ENCODE measurements around the gene FLVCR2. TPM values are rescaled to one million over a fixed set of nuclear protein-coding genes. Genes with fewer than 3 reads are reported as not detected.

Gene FLVCR2
- total and polyA plus RNA-seq, 2 donors from 2014 or later, result 7.1 to 17.0 TPM

- Histone ChIP-seq H3K9me3 (ENCODE audit: control insufficient read depth in 2 of 3, insufficient read depth in 1 of 3, low read length in 3 of 3) (no peaks in the 10 kb centered on the region), H3K4me3 (ENCODE audit: low read length in 3 of 3) (no peak overlapping the region), H3K27me3 (ENCODE audit: control insufficient read depth, insufficient read depth, low read length) (no peaks in the 10 kb centered on the region), H3K36me3 (ENCODE audit: control insufficient read depth in 2 of 3, insufficient read depth in 3 of 3, low read length in 3 of 3) (peaks cover 2 to 13% (median 10%) of the 10 kb centered on the region in 3 donors), H3K27ac (ENCODE audit: low read depth in 2 of 2, low read length in 2 of 2) (no peak overlapping the region), H3K4me1 (ENCODE audit: control insufficient read depth in 2 of 3, insufficient read depth in 2 of 3, low read depth in 1 of 3, low read length in 3 of 3) (peaks cover 0 to 5% (median 3%) of the 10 kb centered on the region in 3 donors), H3K9ac (ENCODE audit: low read length in 3 of 3) (no peak overlapping the region)
- FAIRE-seq (no peak), DNase-seq (no peak)
- intact Hi-C loops (cut with DNase I), result no loop called here
- TF ChIP-seq CTCF (IDR thresholded peaks at IDR 0.05; ENCODE audit: borderline replicate concordance, extremely low read depth, insufficient read depth), result no peak
Observed at GRCh38 chr14:75655235-75655634, 76.8 kb downstream of the FLVCR2 start.

- H3K36me3 ChIP-seq (ENCODE audit: control insufficient read depth in 2 of 3, insufficient read depth in 3 of 3, low read length in 3 of 3), result peaks cover 2 to 5% (median 4%) of the 10 kb centered on the region in 3 donors
- FAIRE-seq (no peak), DNase-seq (no peak)
- TF ChIP-seq CTCF (IDR thresholded peaks at IDR 0.05; ENCODE audit: borderline replicate concordance, extremely low read depth, insufficient read depth), result no peak
- H3K9ac ChIP-seq (ENCODE audit: low read length in 3 of 3), result no peak overlapping the region
- intact Hi-C loops (cut with DNase I), result no loop called here
- H3K27me3 ChIP-seq (ENCODE audit: control insufficient read depth, insufficient read depth, low read length), result no peaks in the 10 kb centered on the region
- H3K9me3 ChIP-seq (ENCODE audit: control insufficient read depth in 2 of 3, insufficient read depth in 1 of 3, low read length in 3 of 3), result no peaks in the 10 kb centered on the region
- peaks cover 0 to 7% (median 3%) of the 10 kb centered on the region in 3 donors for H3K4me1 ChIP-seq (ENCODE audit: control insufficient read depth in 2 of 3, insufficient read depth in 2 of 3, low read depth in 1 of 3, low read length in 3 of 3)
- H3K4me3 ChIP-seq (ENCODE audit: low read length in 3 of 3), result no peak overlapping the region
- no peak overlapping the region for H3K27ac ChIP-seq (ENCODE audit: low read depth in 2 of 2, low read length in 2 of 2)
Observed at GRCh38 chr14:75657331-75657730, 78.9 kb downstream of the FLVCR2 start.

- no peak for TF ChIP-seq CTCF (IDR thresholded peaks at IDR 0.05; ENCODE audit: borderline replicate concordance, extremely low read depth, insufficient read depth)
- Histone ChIP-seq H3K9me3 (ENCODE audit: control insufficient read depth in 2 of 3, insufficient read depth in 1 of 3, low read length in 3 of 3) (no peaks in the 10 kb centered on the region), H3K4me3 (ENCODE audit: low read length in 3 of 3) (no peak overlapping the region), H3K4me1 (ENCODE audit: control insufficient read depth in 2 of 3, insufficient read depth in 2 of 3, low read depth in 1 of 3, low read length in 3 of 3) (peaks cover 0 to 7% (median 3%) of the 10 kb centered on the region in 3 donors), H3K27ac (ENCODE audit: low read depth in 2 of 2, low read length in 2 of 2) (no peak overlapping the region), H3K9ac (ENCODE audit: low read length in 3 of 3) (no peak overlapping the region), H3K27me3 (ENCODE audit: control insufficient read depth, insufficient read depth, low read length) (no peaks in the 10 kb centered on the region), H3K36me3 (ENCODE audit: control insufficient read depth in 2 of 3, insufficient read depth in 3 of 3, low read length in 3 of 3) (peaks cover 0 to 5% (median 4%) of the 10 kb centered on the region in 3 donors)
- no peak for DNase-seq
- FAIRE-seq, result no peak
- intact Hi-C loops (cut with DNase I), result no loop called here
Observed at GRCh38 chr14:75658957-75659356, 80.5 kb downstream of the FLVCR2 start.

GRCh38 chr14:75660238-75660629 is 81.8 kb downstream of the FLVCR2 start:
- no peak for TF ChIP-seq CTCF (IDR thresholded peaks at IDR 0.05; ENCODE audit: borderline replicate concordance, extremely low read depth, insufficient read depth)
- Histone ChIP-seq H3K9ac (ENCODE audit: low read length in 3 of 3) (peak overlapping the region; percentile 67 to 91 (median 90)), H3K9me3 (ENCODE audit: control insufficient read depth in 2 of 3, insufficient read depth in 1 of 3, low read length in 3 of 3) (no peaks in the 10 kb centered on the region), H3K36me3 (ENCODE audit: control insufficient read depth in 2 of 3, insufficient read depth in 3 of 3, low read length in 3 of 3) (peaks cover 0 to 5% (median 2%) of the 10 kb centered on the region in 3 donors), H3K27me3 (ENCODE audit: control insufficient read depth, insufficient read depth, low read length) (no peaks in the 10 kb centered on the region), H3K4me3 (ENCODE audit: low read length in 3 of 3) (peak overlapping the region; percentile 90 to 97 (median 91)), H3K27ac (ENCODE audit: low read depth in 2 of 2, low read length in 2 of 2) (peak overlapping the region; percentile 66 to 78), H3K4me1 (ENCODE audit: control insufficient read depth in 2 of 3, insufficient read depth in 2 of 3, low read depth in 1 of 3, low read length in 3 of 3) (peaks cover 0 to 7% (median 3%) of the 10 kb centered on the region in 3 donors)
- DNase-seq (no peak), FAIRE-seq (no peak)
- intact Hi-C loops (cut with DNase I), result no loop called here
